ENCODE measurements around the gene GLRX3. TPM values are rescaled to one million over a fixed set of nuclear protein-coding genes. Genes with fewer than 3 reads are reported as not detected.
A peak's percentile ranks its signal among the peaks of the same experiment; 100 is the strongest.

The GLRX3 gene
- total RNA-seq, 1 experiment from 2014 or later = 142 TPM

DNA sequence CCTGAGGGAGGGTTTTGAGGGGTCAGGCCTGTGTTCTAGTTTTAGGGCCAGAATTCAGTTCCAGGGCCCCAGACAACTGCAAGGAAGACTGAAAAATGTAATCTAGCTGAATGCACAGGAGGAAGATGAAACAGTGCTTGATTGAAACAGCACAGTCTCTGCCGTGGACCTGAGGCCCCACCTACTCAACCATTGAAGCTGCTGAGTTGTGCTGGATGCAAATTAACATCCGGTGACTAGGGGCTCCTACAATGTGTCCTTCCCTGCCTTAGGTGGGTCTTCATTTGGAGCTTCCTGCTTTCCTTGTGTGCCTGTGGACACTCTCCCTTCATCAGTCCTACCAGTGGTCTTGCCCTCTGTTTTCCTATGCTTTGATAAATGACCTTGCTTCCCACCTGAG is 5.7 kb downstream of the GLRX3 start (continued):
- TF ChIP-seq ZNF512 (CRISPR knock-in tag; IDR thresholded peaks at IDR 0.05; ENCODE audit: borderline replicate concordance) (no peak), NFE2L1 (CRISPR knock-in tag; IDR thresholded peaks at IDR 0.05) (no peak), MYBL2 (CRISPR knock-in tag; IDR thresholded peaks at IDR 0.05) (no peak), ZNF671 (CRISPR knock-in tag; IDR thresholded peaks at IDR 0.05) (no peak)
- TF ChIP-seq, protein P1, sequence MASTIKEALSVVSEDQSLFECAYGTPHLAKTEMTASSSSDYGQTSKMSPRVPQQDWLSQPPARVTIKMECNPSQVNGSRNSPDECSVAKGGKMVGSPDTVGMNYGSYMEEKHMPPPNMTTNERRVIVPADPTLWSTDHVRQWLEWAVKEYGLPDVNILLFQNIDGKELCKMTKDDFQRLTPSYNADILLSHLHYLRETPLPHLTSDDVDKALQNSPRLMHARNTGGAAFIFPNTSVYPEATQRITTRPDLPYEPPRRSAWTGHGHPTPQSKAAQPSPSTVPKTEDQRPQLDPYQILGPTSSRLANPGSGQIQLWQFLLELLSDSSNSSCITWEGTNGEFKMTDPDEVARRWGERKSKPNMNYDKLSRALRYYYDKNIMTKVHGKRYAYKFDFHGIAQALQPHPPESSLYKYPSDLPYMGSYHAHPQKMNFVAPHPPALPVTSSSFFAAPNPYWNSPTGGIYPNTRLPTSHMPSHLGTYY (CRISPR knock-in tag; IDR thresholded peaks at IDR 0.05) = no peak

DNA sequence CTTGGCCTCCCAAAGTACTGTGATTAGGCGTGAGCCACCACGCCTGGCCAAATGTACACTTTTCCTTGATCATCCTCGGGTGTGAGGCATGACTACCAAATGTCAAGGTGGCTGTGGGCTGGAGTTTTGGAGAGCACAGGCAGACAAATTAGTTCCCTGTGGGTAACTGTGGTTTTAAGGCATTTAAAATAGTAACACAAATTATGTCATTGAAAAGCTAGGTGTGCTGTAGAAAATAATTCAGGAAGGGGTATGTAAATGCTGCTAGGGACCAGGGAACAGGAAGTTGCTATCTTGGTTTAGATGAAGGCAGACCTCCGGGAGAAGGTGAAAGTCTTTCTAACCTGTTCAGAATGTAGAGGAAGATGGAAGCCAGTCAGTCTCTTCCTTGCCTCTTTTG is 9.9 kb downstream of the GLRX3 start:
- peaks cover 34% of the 10 kb centered on the region for H3K36me3 Mint-ChIP-seq

More for the DNA sequence above, 9.9 kb downstream of the GLRX3 start:
- no peak for TF ChIP-seq EMX1 (CRISPR knock-in tag; IDR thresholded peaks at IDR 0.05)
- no peak for TF ChIP-seq CREB1 (CRISPR knock-in tag; IDR thresholded peaks at IDR 0.05)
- TF ChIP-seq ZNF425 (CRISPR knock-in tag; conservative IDR thresholded peaks at IDR 0.05) = no peak
- TF ChIP-seq SP1 (CRISPR knock-in tag; conservative IDR thresholded peaks at IDR 0.05) = no peak
- TF ChIP-seq CREM (CRISPR knock-in tag; IDR thresholded peaks at IDR 0.05) = no peak
- TF ChIP-seq, protein P1 (CRISPR knock-in tag; IDR thresholded peaks at IDR 0.05) = no peak
- TF ChIP-seq NFE2L1 (CRISPR knock-in tag; IDR thresholded peaks at IDR 0.05) = no peak
- no peak for TF ChIP-seq MLX (CRISPR knock-in tag; IDR thresholded peaks at IDR 0.05)
- TF ChIP-seq ELF4 (CRISPR knock-in tag; IDR thresholded peaks at IDR 0.05; ENCODE audit: low read depth) = no peak
- TF ChIP-seq RELA (CRISPR knock-in tag; IDR thresholded peaks at IDR 0.05; ENCODE audit: borderline replicate concordance) = no peak
- TF ChIP-seq MXD4 (CRISPR knock-in tag; IDR thresholded peaks at IDR 0.05; ENCODE audit: borderline replicate concordance) = no peak
- no peak for TF ChIP-seq NR2C2 (CRISPR knock-in tag; IDR thresholded peaks at IDR 0.05)
- TF ChIP-seq SMAD3 (CRISPR knock-in tag; IDR thresholded peaks at IDR 0.05; ENCODE audit: borderline replicate concordance) = no peak
- no peak for TF ChIP-seq TEAD1 (CRISPR knock-in tag; IDR thresholded peaks at IDR 0.05)
- TF ChIP-seq, protein P2, sequence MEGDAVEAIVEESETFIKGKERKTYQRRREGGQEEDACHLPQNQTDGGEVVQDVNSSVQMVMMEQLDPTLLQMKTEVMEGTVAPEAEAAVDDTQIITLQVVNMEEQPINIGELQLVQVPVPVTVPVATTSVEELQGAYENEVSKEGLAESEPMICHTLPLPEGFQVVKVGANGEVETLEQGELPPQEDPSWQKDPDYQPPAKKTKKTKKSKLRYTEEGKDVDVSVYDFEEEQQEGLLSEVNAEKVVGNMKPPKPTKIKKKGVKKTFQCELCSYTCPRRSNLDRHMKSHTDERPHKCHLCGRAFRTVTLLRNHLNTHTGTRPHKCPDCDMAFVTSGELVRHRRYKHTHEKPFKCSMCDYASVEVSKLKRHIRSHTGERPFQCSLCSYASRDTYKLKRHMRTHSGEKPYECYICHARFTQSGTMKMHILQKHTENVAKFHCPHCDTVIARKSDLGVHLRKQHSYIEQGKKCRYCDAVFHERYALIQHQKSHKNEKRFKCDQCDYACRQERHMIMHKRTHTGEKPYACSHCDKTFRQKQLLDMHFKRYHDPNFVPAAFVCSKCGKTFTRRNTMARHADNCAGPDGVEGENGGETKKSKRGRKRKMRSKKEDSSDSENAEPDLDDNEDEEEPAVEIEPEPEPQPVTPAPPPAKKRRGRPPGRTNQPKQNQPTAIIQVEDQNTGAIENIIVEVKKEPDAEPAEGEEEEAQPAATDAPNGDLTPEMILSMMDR (IDR thresholded peaks at IDR 0.05) = no peak
- DNase-seq (ENCODE audit: low spot score) (no peak), ATAC-seq (no peak)
- no peaks in the 10 kb centered on the region for H3K9me3 Mint-ChIP-seq
- peaks cover 24% of the 10 kb centered on the region for H3K4me1 Mint-ChIP-seq
- POLR2A ChIA-PET = no interaction called here
- CTCF ChIA-PET = interaction anchor here (0.8 to 1.6 kb wide), 2 partner anchors 18 to 35 kb away, joined by 3 to 6 read pairs; partner anchors contain the start of gene C10orf143
- no peaks in the 10 kb centered on the region for H3K27me3 Mint-ChIP-seq (ENCODE audit: low read depth)
- peak overlapping the region; percentile 74; the same call in 1 of the 2 replicates for H3K27ac Mint-ChIP-seq
- no peak overlapping the region for H3K4me3 Mint-ChIP-seq
